ENCODE results near the gene PDAP1. TPM values are rescaled to one million over a fixed set of nuclear protein-coding genes. Genes with fewer than 3 reads are reported as not detected.

PDAP1 gene, protein sequence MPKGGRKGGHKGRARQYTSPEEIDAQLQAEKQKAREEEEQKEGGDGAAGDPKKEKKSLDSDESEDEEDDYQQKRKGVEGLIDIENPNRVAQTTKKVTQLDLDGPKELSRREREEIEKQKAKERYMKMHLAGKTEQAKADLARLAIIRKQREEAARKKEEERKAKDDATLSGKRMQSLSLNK
- total RNA-seq (2011; cell fraction: chromatin; rRNA removed; ENCODE audit: low replicate concordance) = 27.1 and 32.8 TPM in 2 replicates
- 19.1 and 20.0 TPM in 2 replicates for total RNA-seq (2011; cell fraction: nucleolus; rRNA removed)
- 28.5 and 49.1 TPM in 2 replicates for total RNA-seq (2011; cell fraction: nucleoplasm; rRNA removed)
- total RNA-seq (2014; rRNA removed) (105 and 108 TPM in 2 replicates), total RNA-seq (2014; rRNA removed; fragmentation: Illumina TruSeq; extraction: Trizol) (129 and 138 TPM in 2 replicates), total RNA-seq (2015; rRNA removed; fragmentation: Illumina TruSeq; extraction: Trizol) (161 and 162 TPM in 2 replicates), total RNA-seq (2021) (161 and 182 TPM in 2 replicates), polyA plus RNA-seq (2011; rRNA removed) (31.0 and 72.6 TPM in 2 replicates), polyA plus RNA-seq (2014; fragmentation: Illumina TruSeq; extraction: Trizol) (315 and 356 TPM in 2 replicates), polyA plus RNA-seq (2014; fragmentation: Nextera tagmentation; extraction: Ambion mirVana) (10 to 100 TPM; 10.2 to 16.0 TPM), polyA plus RNA-seq (2014; rRNA removed) (185 and 215 TPM in 2 replicates), polyA minus RNA-seq (2011; rRNA and poly(A)+ RNA removed) (20.1 and 24.4 TPM in 2 replicates), Bru-seq, nascent RNA (percentile 97 among the genes with signal in this experiment), BruChase-seq, experiment 1, labeled RNA remaining after a 2-hour chase (percentile 96 among the genes with signal in this experiment), BruChase-seq, experiment 2, labeled RNA remaining after a 6-hour chase (percentile 95 among the genes with signal in this experiment)
- 26.2 and 29.1 TPM in 2 replicates for polyA plus RNA-seq (2011; cell fraction: cytosol; rRNA removed)
- 22.4 and 28.1 TPM in 2 replicates for polyA plus RNA-seq (2011; cell fraction: nucleus; rRNA removed)
- 165 and 249 TPM in 2 replicates for polyA plus RNA-seq (2012)
- polyA minus RNA-seq (2011; cell fraction: cytosol; rRNA and poly(A)+ RNA removed) = 31.9 and 37.0 TPM in 2 replicates
- polyA minus RNA-seq (2011; cell fraction: nucleus; rRNA and poly(A)+ RNA removed) = 5.1 and 6.4 TPM in 2 replicates
- long read RNA-seq, experiment 1, transcript PDAP1-201 (6 exons, 2,546 nt) = major isoform, 200 of 533 reads
- long read RNA-seq, experiment 1, partial matches to known transcripts = 36 of 533 reads
- long read RNA-seq, experiment 1, other reads (novel, unspliced or antisense) = 297 of 533 reads
- long read RNA-seq, experiment 2, transcript PDAP1-201 (6 exons, 2,546 nt) = major isoform, 134 of 324 reads
- long read RNA-seq, experiment 2, partial matches to known transcripts = 173 of 324 reads
- long read RNA-seq, experiment 2, other reads (novel, unspliced or antisense) = 16 of 324 reads
- long read RNA-seq, experiment 3, transcript PDAP1-201 (6 exons, 2,546 nt) = major isoform, 26 of 54 reads
- long read RNA-seq, experiment 3, partial matches to known transcripts = 19 of 54 reads
- long read RNA-seq, experiment 3, other reads (novel, unspliced or antisense) = 9 of 54 reads

DNA sequence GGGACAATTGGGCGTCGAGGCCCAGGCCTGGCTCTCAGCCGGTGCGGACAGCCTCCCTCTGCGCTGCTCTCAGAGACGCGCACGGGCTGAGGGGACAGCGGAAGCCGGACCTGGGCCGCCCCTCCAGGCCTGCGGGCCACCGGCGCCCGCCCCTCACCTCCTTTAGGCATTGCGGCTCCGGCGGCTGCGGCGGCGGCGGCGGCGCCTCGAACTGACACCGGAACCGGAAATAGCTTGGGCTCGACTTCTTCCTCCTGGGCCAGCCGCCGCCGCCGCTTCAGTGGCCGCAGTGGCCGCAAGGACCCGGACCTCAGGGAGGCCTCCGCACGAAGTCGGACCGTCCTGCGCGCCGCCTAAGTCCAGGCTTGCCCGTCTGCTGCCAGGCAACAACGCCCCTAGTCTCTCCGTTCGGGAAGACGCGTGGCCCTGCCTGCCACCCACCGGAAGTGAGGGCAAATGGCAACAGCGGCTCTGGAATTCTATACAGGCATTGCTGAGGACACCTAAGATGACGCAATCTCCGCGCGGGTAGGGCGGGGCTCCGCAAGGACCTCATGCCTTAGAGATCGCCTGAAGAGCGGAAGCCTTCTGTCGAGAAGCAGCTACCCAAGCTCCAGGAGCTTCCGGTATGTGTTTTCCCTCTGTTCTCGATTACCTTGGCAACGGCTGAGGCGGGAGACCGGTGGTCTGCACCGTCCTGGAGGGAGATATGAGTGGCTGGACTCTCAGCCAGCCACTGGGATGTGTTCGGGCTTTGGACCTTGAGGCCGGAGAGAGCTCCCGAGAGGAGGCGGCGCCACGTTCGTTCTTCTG is at the start of gene PDAP1, which contains the start of gene BUD31:
Gene PDAP1, minus strand, starts transcription at position 219 of the 813 bp plus-strand sequence. Its CDS starts 49 bp downstream, at position 170.
Gene BUD31, plus strand, starts transcription at position 591 of the 813 bp plus-strand sequence. CDS start 2,124 bp downstream, outside the sequence.
- BruUV-seq (replicated peaks) = no TSS peak
- peak within 1 kb of the TSS; percentile 100 for H3K27ac ChIP-seq (ENCODE audit: extremely low read depth, low read depth, low read length)
- H3K4me2 ChIP-seq (ENCODE audit: insufficient read depth, low read length) = peak within 1 kb of the TSS; percentile 99
- H3K27me3 ChIP-seq (ENCODE audit: control insufficient read depth in 2 of 2, insufficient read depth in 2 of 2, low read length in 2 of 2) = no peaks in the 10 kb centered on the region
- in situ Hi-C loops (cut with MboI) (no loop called here), intact Hi-C loops (cut with micrococcal nuclease) (loop anchor here (2.0 kb wide), 1 partner anchor 34 kb away; the partner anchor contains the start of gene ARPC1B)
- ChIA-PET POLR2A (interaction anchor here (0.6 to 4.4 kb wide), 26 partner anchors 9 to 652 kb away, joined by 3 to 53 read pairs (median 4); partner anchors contain the start of genes ATP5MF, CPSF4, PTCD1 and ZNF655), CTCF (ENCODE audit: low intra/inter-chr PET ratio) (no interaction called here)
- FAIRE-seq (peak; percentile 99), DNase-seq (ENCODE audit: extremely low read depth in 1 of 4, low spot score in 3 of 4) (peak; percentile 92 to 98 (median 96)), ATAC-seq (peak; percentile 91)
- peaks cover 81% of the 10 kb centered on the region for H3K79me2 ChIP-seq (ENCODE audit: control insufficient read depth, insufficient read depth, low read length)
- H3K36me3 ChIP-seq (ENCODE audit: control insufficient read depth, insufficient read depth, low read length) = peaks cover 75% of the 10 kb centered on the region
- H4K20me1 ChIP-seq (replicated peaks; ENCODE audit: control insufficient read depth, insufficient read depth, low read length) = peaks cover 34% of the 10 kb centered on the region
- H3K4me3 ChIP-seq = peak within 1 kb of the TSS; percentile 97
- H3K9ac ChIP-seq (ENCODE audit: insufficient read depth in 1 of 2, low read depth in 2 of 2, low read length in 2 of 2) = peak within 1 kb of the TSS; percentile 97 to 100
- WGBS (ENCODE audit: insufficient coverage, low coverage, missing lambda C conversion rate) = 1% methylated on average over 72 of the region's 72 CpGs
- no peaks in the 10 kb centered on the region for H3K9me3 ChIP-seq (replicated peaks; ENCODE audit: control insufficient read depth, insufficient read depth, low read depth, low read length)
- H2AFZ ChIP-seq (ENCODE audit: low read depth, low read length) = peak within 1 kb of the TSS; percentile 100
- H3K9me1 ChIP-seq (ENCODE audit: control insufficient read depth, insufficient read depth, low read length) = no peaks in the 10 kb centered on the region
- peaks cover 20% of the 10 kb centered on the region in 2 experiments; a peak in 4 of 5 replicates for H3K4me1 ChIP-seq (replicated peaks in 1 of 2; ENCODE audit: control insufficient read depth in 2 of 2, insufficient read depth in 2 of 2, low read length in 2 of 2)
- TF ChIP-seq MED1 (CRISPR knock-in tag; IDR thresholded peaks at IDR 0.05; ENCODE audit: borderline replicate concordance) (no peak), ZNF12 (CRISPR knock-in tag; IDR thresholded peaks at IDR 0.05) (no peak; the same call in 1 of the 2 replicates), CHD2 (IDR thresholded peaks at IDR 0.05; ENCODE audit: low read depth, low read length) (peak; percentile 32), ESRRA (IDR thresholded peaks at IDR 0.05; ENCODE audit: borderline replicate concordance, low read depth) (peak; percentile 89), DIDO1 (tag; IDR thresholded peaks at IDR 0.05; ENCODE audit: low read depth) (peak; percentile 74; the same call in 1 of the 2 replicates), FOXK2 (conservative IDR thresholded peaks at IDR 0.05 in 1 of 2, IDR thresholded peaks at IDR 0.05 in 1 of 2; ENCODE audit: low read depth in 2 of 2) (peak; percentile 85 to 92; a peak in 3 of 4 replicates)
- TF ChIP-seq, protein P1, sequence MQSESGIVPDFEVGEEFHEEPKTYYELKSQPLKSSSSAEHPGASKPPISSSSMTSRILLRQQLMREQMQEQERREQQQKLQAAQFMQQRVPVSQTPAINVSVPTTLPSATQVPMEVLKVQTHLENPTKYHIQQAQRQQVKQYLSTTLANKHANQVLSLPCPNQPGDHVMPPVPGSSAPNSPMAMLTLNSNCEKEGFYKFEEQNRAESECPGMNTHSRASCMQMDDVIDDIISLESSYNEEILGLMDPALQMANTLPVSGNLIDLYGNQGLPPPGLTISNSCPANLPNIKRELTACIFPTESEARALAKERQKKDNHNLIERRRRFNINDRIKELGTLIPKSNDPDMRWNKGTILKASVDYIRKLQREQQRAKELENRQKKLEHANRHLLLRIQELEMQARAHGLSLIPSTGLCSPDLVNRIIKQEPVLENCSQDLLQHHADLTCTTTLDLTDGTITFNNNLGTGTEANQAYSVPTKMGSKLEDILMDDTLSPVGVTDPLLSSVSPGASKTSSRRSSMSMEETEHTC (IDR thresholded peaks at IDR 0.05) = no peak
- TF ChIP-seq, protein P2, sequence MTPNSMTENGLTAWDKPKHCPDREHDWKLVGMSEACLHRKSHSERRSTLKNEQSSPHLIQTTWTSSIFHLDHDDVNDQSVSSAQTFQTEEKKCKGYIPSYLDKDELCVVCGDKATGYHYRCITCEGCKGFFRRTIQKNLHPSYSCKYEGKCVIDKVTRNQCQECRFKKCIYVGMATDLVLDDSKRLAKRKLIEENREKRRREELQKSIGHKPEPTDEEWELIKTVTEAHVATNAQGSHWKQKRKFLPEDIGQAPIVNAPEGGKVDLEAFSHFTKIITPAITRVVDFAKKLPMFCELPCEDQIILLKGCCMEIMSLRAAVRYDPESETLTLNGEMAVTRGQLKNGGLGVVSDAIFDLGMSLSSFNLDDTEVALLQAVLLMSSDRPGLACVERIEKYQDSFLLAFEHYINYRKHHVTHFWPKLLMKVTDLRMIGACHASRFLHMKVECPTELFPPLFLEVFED (CRISPR knock-in tag; conservative IDR thresholded peaks at IDR 0.05) = 0 out of 2 replicates have a peak, but pooled peaks have one; percentile 7
- TF ChIP-seq, protein P3, sequence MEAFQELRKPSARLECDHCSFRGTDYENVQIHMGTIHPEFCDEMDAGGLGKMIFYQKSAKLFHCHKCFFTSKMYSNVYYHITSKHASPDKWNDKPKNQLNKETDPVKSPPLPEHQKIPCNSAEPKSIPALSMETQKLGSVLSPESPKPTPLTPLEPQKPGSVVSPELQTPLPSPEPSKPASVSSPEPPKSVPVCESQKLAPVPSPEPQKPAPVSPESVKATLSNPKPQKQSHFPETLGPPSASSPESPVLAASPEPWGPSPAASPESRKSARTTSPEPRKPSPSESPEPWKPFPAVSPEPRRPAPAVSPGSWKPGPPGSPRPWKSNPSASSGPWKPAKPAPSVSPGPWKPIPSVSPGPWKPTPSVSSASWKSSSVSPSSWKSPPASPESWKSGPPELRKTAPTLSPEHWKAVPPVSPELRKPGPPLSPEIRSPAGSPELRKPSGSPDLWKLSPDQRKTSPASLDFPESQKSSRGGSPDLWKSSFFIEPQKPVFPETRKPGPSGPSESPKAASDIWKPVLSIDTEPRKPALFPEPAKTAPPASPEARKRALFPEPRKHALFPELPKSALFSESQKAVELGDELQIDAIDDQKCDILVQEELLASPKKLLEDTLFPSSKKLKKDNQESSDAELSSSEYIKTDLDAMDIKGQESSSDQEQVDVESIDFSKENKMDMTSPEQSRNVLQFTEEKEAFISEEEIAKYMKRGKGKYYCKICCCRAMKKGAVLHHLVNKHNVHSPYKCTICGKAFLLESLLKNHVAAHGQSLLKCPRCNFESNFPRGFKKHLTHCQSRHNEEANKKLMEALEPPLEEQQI (IDR thresholded peaks at IDR 0.05) = no peak

Measured in K562 (cell line).